Measurements from ENCODE around the gene RTTN. TPM values are rescaled to one million over a fixed set of nuclear protein-coding genes. Genes with fewer than 3 reads are reported as not detected.
A peak's percentile ranks its signal among the peaks of the same experiment; 100 is the strongest.

The RTTN gene
- total RNA-seq, 2 experiments from 2014 or later, result 22.2 to 29.7 TPM

DNA sequence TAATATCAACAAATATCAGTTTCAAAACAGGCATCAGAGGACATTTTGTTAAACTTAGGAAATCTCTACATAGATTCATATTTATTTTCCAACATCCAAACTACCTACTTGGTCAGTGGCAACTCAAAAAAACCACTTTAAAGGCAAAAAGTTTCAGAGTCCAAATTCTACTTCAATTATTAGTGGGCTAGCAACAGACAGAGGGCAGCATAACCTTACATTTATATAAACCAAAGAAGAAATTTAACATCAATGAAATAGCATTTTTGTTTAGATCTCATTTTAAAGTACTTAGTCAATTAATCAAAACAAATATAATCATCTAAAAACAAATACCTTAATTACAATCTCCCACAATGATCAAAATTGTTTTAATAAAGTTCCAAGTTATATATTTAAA is 33.3 kb downstream of the RTTN start:
- POLR2A ChIA-PET, result no interaction called here
- ATAC-seq (no peak), DNase-seq (no peak)
- Mint-ChIP-seq H3K4me1 (no peaks in the 10 kb centered on the region), H3K27me3 (no peaks in the 10 kb centered on the region), H3K27ac (no peak overlapping the region), H3K9me3 (ENCODE audit: low read depth) (no peaks in the 10 kb centered on the region), H3K36me3 (ENCODE audit: low read depth) (peaks cover 14% of the 10 kb centered on the region), H3K4me3 (no peak overlapping the region)
- CTCF ChIA-PET, result interaction anchor here (1.0 kb wide), 1 partner anchor 261 kb away, joined by 3 read pairs; no protein-coding TSS in a partner anchor
- intact Hi-C loops (cut with DNase I, micrococcal nuclease), result loop anchor here in 1 of 2 experiments (1.0 kb wide), 1 partner anchor 262 kb away; no protein-coding TSS in a partner anchor

- ChIA-PET CTCF (interaction anchor here (0.6 to 1.4 kb wide), 2 partner anchors 16 to 284 kb away, joined by 3 read pairs; no protein-coding TSS in a partner anchor), POLR2A (no interaction called here)
- Mint-ChIP-seq H3K9me3 (ENCODE audit: low read depth) (no peaks in the 10 kb centered on the region), H3K4me3 (no peak overlapping the region), H3K4me1 (no peaks in the 10 kb centered on the region), H3K27ac (no peak overlapping the region), H3K27me3 (no peaks in the 10 kb centered on the region), H3K36me3 (ENCODE audit: low read depth) (peaks cover 10% of the 10 kb centered on the region)
- no peak for ATAC-seq
- no peak for DNase-seq
- intact Hi-C loops (cut with DNase I, micrococcal nuclease), result no loop called here
Observed at GRCh38 chr18:70169747-70170146, 35.7 kb downstream of the RTTN start.

DNA sequence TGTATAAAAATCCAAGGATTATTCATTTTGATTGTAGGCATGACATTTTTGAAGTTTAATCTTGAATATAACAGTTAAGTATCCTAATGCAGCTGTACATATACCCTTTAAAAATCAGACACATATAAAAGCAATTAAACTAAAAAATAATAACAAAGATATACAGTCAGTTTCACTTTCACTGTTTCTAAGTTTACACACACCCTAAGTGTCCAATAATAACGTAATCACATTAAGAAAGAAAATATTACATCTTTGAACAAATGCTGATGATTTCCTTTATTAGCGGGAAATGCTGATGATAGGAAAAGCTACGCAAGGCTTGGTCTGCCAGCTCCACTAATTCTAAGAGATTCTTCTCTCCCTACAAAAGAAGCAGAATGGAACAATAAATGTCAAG is 38.8 kb downstream of the RTTN start:
- peaks cover 27% of the 10 kb centered on the region for H3K36me3 Mint-ChIP-seq (ENCODE audit: low read depth)
- no peak for DNase-seq
- ChIA-PET CTCF (interaction anchor here (0.7 to 1.3 kb wide), 3 partner anchors 12 to 28 kb away, joined by 3 to 6 read pairs (median 5); no protein-coding TSS in a partner anchor), POLR2A (no interaction called here)
- ATAC-seq, result no peak
- H3K27ac Mint-ChIP-seq, result no peak overlapping the region
- intact Hi-C loops (cut with DNase I, micrococcal nuclease), result no loop called here
- no peak overlapping the region for H3K4me3 Mint-ChIP-seq
- H3K4me1 Mint-ChIP-seq, result no peaks in the 10 kb centered on the region
- H3K9me3 Mint-ChIP-seq (ENCODE audit: low read depth), result peaks cover 6% of the 10 kb centered on the region
- H3K27me3 Mint-ChIP-seq, result no peaks in the 10 kb centered on the region

- no peak overlapping the region for H3K27ac Mint-ChIP-seq
- intact Hi-C loops (cut with DNase I, micrococcal nuclease), result no loop called here
- ChIA-PET POLR2A (no interaction called here), CTCF (no interaction called here)
- no peak overlapping the region for H3K4me3 Mint-ChIP-seq
- DNase-seq, result no peak
- H3K4me1 Mint-ChIP-seq, result no peaks in the 10 kb centered on the region
- H3K9me3 Mint-ChIP-seq (ENCODE audit: low read depth), result peaks cover 6% of the 10 kb centered on the region
- H3K36me3 Mint-ChIP-seq (ENCODE audit: low read depth), result peaks cover 35% of the 10 kb centered on the region
- ATAC-seq, result no peak
- H3K27me3 Mint-ChIP-seq, result no peaks in the 10 kb centered on the region
Observed at GRCh38 chr18:70165936-70166335, 39.6 kb downstream of the RTTN start.

DNA sequence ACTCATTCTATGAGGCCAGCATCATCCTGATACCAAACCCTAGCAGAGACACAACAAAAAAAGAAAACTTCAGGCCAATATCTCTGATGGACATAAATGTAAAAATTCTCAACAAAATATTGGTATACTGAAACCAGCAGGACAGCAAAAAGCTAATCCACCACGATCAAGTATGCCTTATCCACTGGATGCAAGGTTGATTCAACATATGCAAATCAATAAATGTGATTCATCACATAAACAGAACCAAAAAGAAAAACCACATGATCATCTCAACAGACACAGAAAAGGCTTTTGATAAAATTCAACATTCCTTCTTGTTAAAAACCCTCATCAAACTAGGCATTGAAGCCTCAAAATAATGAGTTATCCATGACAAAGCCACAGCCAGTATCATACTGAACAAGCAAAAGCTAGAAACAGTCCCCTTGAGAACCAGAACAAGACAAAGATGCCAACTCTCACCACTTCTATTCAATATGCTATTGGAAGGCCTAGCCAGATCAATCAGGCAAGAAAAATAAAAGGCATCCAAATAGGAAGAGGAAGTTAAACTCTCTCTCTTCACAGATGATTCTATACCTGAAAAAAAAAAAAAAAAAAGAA is 45.3 kb downstream of the RTTN start:
- CTCF ChIA-PET, result interaction anchor here (1.2 kb wide), 1 partner anchor 23 kb away, joined by 4 read pairs; no protein-coding TSS in a partner anchor
- DNase-seq (no peak), ATAC-seq (peak; percentile 26)
- POLR2A ChIA-PET, result no interaction called here
- Mint-ChIP-seq H3K27me3 (no peaks in the 10 kb centered on the region), H3K27ac (no peak overlapping the region), H3K4me1 (peaks cover 13% of the 10 kb centered on the region), H3K36me3 (ENCODE audit: low read depth) (peaks cover 73% of the 10 kb centered on the region), H3K9me3 (ENCODE audit: low read depth) (peaks cover 6% of the 10 kb centered on the region), H3K4me3 (no peak overlapping the region)
- intact Hi-C loops (cut with DNase I, micrococcal nuclease), result no loop called here

- Mint-ChIP-seq H3K36me3 (ENCODE audit: low read depth) (peaks cover 80% of the 10 kb centered on the region), H3K27ac (no peak overlapping the region), H3K27me3 (no peaks in the 10 kb centered on the region), H3K4me3 (no peak overlapping the region), H3K4me1 (peaks cover 21% of the 10 kb centered on the region), H3K9me3 (ENCODE audit: low read depth) (peaks cover 6% of the 10 kb centered on the region)
- ATAC-seq (no peak), DNase-seq (no peak)
- intact Hi-C loops (cut with DNase I, micrococcal nuclease), result no loop called here
- ChIA-PET CTCF (no interaction called here), POLR2A (no interaction called here)
Observed at GRCh38 chr18:70158992-70159717, 46.3 kb downstream of the RTTN start.

- DNase-seq (no peak), ATAC-seq (no peak)
- no peak overlapping the region for H3K4me3 Mint-ChIP-seq
- intact Hi-C loops (cut with DNase I, micrococcal nuclease), result no loop called here
- H3K9me3 Mint-ChIP-seq (ENCODE audit: low read depth), result no peaks in the 10 kb centered on the region
- H3K4me1 Mint-ChIP-seq, result peaks cover 21% of the 10 kb centered on the region
- ChIA-PET POLR2A (no interaction called here), CTCF (interaction anchor here (0.7 kb wide), 1 partner anchor 38 kb away, joined by 3 read pairs; no protein-coding TSS in a partner anchor)
- H3K27me3 Mint-ChIP-seq, result no peaks in the 10 kb centered on the region
- H3K36me3 Mint-ChIP-seq (ENCODE audit: low read depth), result peaks cover 66% of the 10 kb centered on the region
- no peak overlapping the region for H3K27ac Mint-ChIP-seq
Observed at GRCh38 chr18:70156886-70157285, 48.6 kb downstream of the RTTN start.

DNA sequence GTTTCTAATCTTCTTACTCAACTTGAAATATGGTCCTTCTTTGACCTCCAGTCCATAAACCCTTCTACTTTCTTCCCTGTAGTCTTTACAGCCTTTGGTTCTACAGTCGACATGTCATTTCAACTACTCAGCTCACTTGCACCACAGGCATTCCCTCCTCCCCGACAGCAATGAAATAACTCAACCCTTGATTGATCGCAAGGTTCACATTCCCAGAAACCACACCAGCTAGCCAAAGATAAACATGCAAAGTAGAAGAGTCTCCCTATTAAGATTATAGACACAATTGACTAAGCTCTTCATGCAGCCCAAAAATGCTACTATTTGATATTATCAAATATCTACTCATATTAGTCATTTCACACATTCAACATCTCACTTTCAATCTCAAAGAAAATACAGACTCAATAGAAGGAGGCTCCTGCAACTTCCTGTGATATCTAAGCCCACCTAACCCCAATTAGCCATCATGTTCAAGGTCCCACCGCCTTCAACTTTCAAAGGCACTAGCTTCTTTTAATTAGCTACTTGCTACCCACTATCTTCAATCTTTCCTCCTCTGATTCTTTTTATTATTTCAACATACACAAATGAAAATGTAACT is 50.8 kb downstream of the RTTN start:
- DNase-seq, result no peak
- Mint-ChIP-seq H3K27me3 (no peaks in the 10 kb centered on the region), H3K9me3 (ENCODE audit: low read depth) (no peaks in the 10 kb centered on the region), H3K4me1 (peaks cover 13% of the 10 kb centered on the region), H3K4me3 (no peak overlapping the region), H3K36me3 (ENCODE audit: low read depth) (peaks cover 48% of the 10 kb centered on the region), H3K27ac (no peak overlapping the region)
- no peak for ATAC-seq
- ChIA-PET POLR2A (no interaction called here), CTCF (interaction anchor here (0.7 kb wide), 1 partner anchor 12 kb away, joined by 3 read pairs; no protein-coding TSS in a partner anchor)
- intact Hi-C loops (cut with DNase I, micrococcal nuclease), result no loop called here

- ChIA-PET POLR2A (no interaction called here), CTCF (interaction anchor here (0.6 to 0.8 kb wide), 2 partner anchors 129 to 1710 kb away, joined by 3 to 4 read pairs; no protein-coding TSS in a partner anchor)
- Mint-ChIP-seq H3K4me3 (no peak overlapping the region), H3K4me1 (peaks cover 12% of the 10 kb centered on the region), H3K9me3 (ENCODE audit: low read depth) (no peaks in the 10 kb centered on the region), H3K27me3 (no peaks in the 10 kb centered on the region), H3K36me3 (ENCODE audit: low read depth) (peaks cover 30% of the 10 kb centered on the region), H3K27ac (no peak overlapping the region)
- DNase-seq (no peak), ATAC-seq (no peak)
- intact Hi-C loops (cut with DNase I, micrococcal nuclease), result no loop called here
Observed at GRCh38 chr18:70151614-70152013, 53.9 kb downstream of the RTTN start.

GRCh38 chr18:70149616-70150301 is 55.7 kb downstream of the RTTN start:
- peaks cover 8% of the 10 kb centered on the region for H3K4me1 Mint-ChIP-seq
- no peaks in the 10 kb centered on the region for H3K9me3 Mint-ChIP-seq (ENCODE audit: low read depth)
- ATAC-seq, result no peak
- no peak for DNase-seq
- peaks cover 30% of the 10 kb centered on the region for H3K36me3 Mint-ChIP-seq (ENCODE audit: low read depth)
- H3K27me3 Mint-ChIP-seq, result no peaks in the 10 kb centered on the region
- no peak overlapping the region for H3K4me3 Mint-ChIP-seq
- CTCF ChIA-PET, result no interaction called here
- H3K27ac Mint-ChIP-seq, result no peak overlapping the region
- POLR2A ChIA-PET, result no interaction called here
- intact Hi-C loops (cut with DNase I, micrococcal nuclease), result no loop called here

GRCh38 chr18:70149156-70149555 is 56.3 kb downstream of the RTTN start:
- Mint-ChIP-seq H3K4me1 (peaks cover 3% of the 10 kb centered on the region), H3K9me3 (ENCODE audit: low read depth) (no peaks in the 10 kb centered on the region), H3K36me3 (ENCODE audit: low read depth) (peaks cover 31% of the 10 kb centered on the region), H3K27ac (no peak overlapping the region), H3K27me3 (no peaks in the 10 kb centered on the region), H3K4me3 (no peak overlapping the region)
- ATAC-seq (no peak), DNase-seq (no peak)
- CTCF ChIA-PET, result no interaction called here
- POLR2A ChIA-PET, result no interaction called here
- intact Hi-C loops (cut with DNase I, micrococcal nuclease), result no loop called here

Measured in activated CD4-positive, alpha-beta T cell treated with anti-CD3 and anti-CD28 coated beads for 36 hours (primary cell).